GM23338 (cell line): ENCODE data around the gene KDM4C.

Experiments used
- CREB1 ChIP-seq: fragments of 250-450 bp; sonication (Bioruptor Pico); IDR thresholded peaks from 2 replicates; pipeline ENCODE4 v1.5.0; 2020; ENCODE audit warnings: low read depth, mild to moderate bottlenecking, moderate library complexity
- EZH2 ChIP-seq: fragments of 200-600 bp; sonication (generic); IDR thresholded peaks from one replicate; pipeline ENCODE4 v1.8.0; 2017; ENCODE audit warnings: antibody characterized with exemption, mild to moderate bottlenecking, low read depth; ENCODE audit not compliant: unreplicated experiment
- EZH2phosphoT487 ChIP-seq: fragments of 200-600 bp; sonication (generic); IDR thresholded peaks from one replicate; pipeline ENCODE4 v1.8.1; 2018; ENCODE audit warnings: antibody characterized with exemption; ENCODE audit not compliant: unreplicated experiment
- JUNB ChIP-seq: IDR thresholded peaks from one replicate; pipeline ENCODE4 v1.6.1; 2016; ENCODE audit warnings: antibody characterized with exemption; ENCODE audit not compliant: unreplicated experiment
- NANOG ChIP-seq: IDR thresholded peaks from 2 replicates; pipeline ENCODE4 v1.6.1; 2016; ENCODE audit warnings: antibody characterized with exemption, borderline replicate concordance
- POLR2AphosphoS5 ChIP-seq: IDR thresholded peaks from 2 replicates; pipeline ENCODE4 v1.6.1; 2016; ENCODE audit warnings: antibody characterized with exemption, low read depth
- STAT1 ChIP-seq: IDR thresholded peaks from one replicate; pipeline ENCODE4 v1.6.1; 2016; ENCODE audit warnings: antibody characterized with exemption; ENCODE audit not compliant: unreplicated experiment
- ZNF114 ChIP-seq: fragments of 250-450 bp; sonication (Bioruptor Pico); IDR thresholded peaks from 2 replicates; pipeline ENCODE4 v1.5.0; 2020; ENCODE audit warnings: mild to moderate bottlenecking, moderate library complexity
- ZNF331 ChIP-seq: fragments of 250-450 bp; sonication (Bioruptor Pico); IDR thresholded peaks from 2 replicates; pipeline ENCODE4 v1.5.0; 2020; ENCODE audit warnings: low read depth, mild to moderate bottlenecking, moderate library complexity
- TF ChIP-seq, protein P1 (sequence below), 2 experiments: fragments of 200-600 bp in 1 of 2; sonication (generic) in 1 of 2; conservative IDR thresholded peaks; 2 replicates each; pipeline versions ENCODE4 v1.5.1 to v1.6.1; 2016 to 2017; ENCODE audit warnings: antibody characterized with exemption in 2 of 2, low read depth in 2 of 2, mild to moderate bottlenecking in 2 of 2, moderate library complexity in 1 of 2
- TF ChIP-seq, protein P2 (sequence below): IDR thresholded peaks from one replicate; pipeline ENCODE4 v1.6.1; 2018; ENCODE audit warnings: antibody characterized with exemption; ENCODE audit not compliant: unreplicated experiment
- TF ChIP-seq, protein P3 (sequence below): IDR thresholded peaks from 2 replicates; pipeline ENCODE4 v1.6.1; 2016; ENCODE audit warnings: antibody characterized with exemption
- TF ChIP-seq, protein P4 (sequence below): fragments of 250-450 bp; sonication (Bioruptor Pico); IDR thresholded peaks from 2 replicates; pipeline ENCODE4 v1.5.0; 2020; ENCODE audit warnings: mild to moderate bottlenecking, moderate library complexity

DNA sequence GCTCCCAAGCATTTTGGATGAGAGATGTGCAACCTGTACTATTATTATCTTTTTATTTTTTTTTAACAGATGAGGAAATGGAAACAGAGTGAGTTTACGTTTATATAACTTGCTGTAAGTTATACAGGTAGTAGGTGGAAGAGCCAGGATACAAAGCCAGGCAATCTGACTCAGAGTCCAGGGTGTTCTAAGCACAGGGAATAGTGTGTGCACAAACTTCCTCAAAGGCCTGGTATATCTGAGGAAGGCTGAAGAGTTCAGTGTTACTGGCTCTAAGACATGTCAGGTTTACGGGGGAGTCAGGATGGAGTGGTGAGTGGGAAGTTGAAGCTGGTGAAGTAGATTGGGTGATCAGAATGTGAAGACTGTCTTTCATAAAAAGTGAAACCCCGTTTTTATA lies 353.6 kb downstream of the KDM4C start:
- TF ChIP-seq, protein P1, sequence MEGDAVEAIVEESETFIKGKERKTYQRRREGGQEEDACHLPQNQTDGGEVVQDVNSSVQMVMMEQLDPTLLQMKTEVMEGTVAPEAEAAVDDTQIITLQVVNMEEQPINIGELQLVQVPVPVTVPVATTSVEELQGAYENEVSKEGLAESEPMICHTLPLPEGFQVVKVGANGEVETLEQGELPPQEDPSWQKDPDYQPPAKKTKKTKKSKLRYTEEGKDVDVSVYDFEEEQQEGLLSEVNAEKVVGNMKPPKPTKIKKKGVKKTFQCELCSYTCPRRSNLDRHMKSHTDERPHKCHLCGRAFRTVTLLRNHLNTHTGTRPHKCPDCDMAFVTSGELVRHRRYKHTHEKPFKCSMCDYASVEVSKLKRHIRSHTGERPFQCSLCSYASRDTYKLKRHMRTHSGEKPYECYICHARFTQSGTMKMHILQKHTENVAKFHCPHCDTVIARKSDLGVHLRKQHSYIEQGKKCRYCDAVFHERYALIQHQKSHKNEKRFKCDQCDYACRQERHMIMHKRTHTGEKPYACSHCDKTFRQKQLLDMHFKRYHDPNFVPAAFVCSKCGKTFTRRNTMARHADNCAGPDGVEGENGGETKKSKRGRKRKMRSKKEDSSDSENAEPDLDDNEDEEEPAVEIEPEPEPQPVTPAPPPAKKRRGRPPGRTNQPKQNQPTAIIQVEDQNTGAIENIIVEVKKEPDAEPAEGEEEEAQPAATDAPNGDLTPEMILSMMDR (conservative IDR thresholded peaks at IDR 0.05; ENCODE audit: low read depth in 2 of 2) = no peak
- TF ChIP-seq POLR2AphosphoS5 (no peak), EZH2 (no peak), CREB1 (no peak), JUNB (no peak), EZH2phosphoT487 (no peak), ZNF114 (CRISPR knock-in tag) (no peak), STAT1 (no peak), NANOG (no peak), ZNF331 (no peak)
- TF ChIP-seq, protein P2, sequence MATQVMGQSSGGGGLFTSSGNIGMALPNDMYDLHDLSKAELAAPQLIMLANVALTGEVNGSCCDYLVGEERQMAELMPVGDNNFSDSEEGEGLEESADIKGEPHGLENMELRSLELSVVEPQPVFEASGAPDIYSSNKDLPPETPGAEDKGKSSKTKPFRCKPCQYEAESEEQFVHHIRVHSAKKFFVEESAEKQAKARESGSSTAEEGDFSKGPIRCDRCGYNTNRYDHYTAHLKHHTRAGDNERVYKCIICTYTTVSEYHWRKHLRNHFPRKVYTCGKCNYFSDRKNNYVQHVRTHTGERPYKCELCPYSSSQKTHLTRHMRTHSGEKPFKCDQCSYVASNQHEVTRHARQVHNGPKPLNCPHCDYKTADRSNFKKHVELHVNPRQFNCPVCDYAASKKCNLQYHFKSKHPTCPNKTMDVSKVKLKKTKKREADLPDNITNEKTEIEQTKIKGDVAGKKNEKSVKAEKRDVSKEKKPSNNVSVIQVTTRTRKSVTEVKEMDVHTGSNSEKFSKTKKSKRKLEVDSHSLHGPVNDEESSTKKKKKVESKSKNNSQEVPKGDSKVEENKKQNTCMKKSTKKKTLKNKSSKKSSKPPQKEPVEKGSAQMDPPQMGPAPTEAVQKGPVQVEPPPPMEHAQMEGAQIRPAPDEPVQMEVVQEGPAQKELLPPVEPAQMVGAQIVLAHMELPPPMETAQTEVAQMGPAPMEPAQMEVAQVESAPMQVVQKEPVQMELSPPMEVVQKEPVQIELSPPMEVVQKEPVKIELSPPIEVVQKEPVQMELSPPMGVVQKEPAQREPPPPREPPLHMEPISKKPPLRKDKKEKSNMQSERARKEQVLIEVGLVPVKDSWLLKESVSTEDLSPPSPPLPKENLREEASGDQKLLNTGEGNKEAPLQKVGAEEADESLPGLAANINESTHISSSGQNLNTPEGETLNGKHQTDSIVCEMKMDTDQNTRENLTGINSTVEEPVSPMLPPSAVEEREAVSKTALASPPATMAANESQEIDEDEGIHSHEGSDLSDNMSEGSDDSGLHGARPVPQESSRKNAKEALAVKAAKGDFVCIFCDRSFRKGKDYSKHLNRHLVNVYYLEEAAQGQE = no peak
- TF ChIP-seq, protein P3, sequence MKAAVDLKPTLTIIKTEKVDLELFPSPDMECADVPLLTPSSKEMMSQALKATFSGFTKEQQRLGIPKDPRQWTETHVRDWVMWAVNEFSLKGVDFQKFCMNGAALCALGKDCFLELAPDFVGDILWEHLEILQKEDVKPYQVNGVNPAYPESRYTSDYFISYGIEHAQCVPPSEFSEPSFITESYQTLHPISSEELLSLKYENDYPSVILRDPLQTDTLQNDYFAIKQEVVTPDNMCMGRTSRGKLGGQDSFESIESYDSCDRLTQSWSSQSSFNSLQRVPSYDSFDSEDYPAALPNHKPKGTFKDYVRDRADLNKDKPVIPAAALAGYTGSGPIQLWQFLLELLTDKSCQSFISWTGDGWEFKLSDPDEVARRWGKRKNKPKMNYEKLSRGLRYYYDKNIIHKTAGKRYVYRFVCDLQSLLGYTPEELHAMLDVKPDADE = no peak
- TF ChIP-seq, protein P4, sequence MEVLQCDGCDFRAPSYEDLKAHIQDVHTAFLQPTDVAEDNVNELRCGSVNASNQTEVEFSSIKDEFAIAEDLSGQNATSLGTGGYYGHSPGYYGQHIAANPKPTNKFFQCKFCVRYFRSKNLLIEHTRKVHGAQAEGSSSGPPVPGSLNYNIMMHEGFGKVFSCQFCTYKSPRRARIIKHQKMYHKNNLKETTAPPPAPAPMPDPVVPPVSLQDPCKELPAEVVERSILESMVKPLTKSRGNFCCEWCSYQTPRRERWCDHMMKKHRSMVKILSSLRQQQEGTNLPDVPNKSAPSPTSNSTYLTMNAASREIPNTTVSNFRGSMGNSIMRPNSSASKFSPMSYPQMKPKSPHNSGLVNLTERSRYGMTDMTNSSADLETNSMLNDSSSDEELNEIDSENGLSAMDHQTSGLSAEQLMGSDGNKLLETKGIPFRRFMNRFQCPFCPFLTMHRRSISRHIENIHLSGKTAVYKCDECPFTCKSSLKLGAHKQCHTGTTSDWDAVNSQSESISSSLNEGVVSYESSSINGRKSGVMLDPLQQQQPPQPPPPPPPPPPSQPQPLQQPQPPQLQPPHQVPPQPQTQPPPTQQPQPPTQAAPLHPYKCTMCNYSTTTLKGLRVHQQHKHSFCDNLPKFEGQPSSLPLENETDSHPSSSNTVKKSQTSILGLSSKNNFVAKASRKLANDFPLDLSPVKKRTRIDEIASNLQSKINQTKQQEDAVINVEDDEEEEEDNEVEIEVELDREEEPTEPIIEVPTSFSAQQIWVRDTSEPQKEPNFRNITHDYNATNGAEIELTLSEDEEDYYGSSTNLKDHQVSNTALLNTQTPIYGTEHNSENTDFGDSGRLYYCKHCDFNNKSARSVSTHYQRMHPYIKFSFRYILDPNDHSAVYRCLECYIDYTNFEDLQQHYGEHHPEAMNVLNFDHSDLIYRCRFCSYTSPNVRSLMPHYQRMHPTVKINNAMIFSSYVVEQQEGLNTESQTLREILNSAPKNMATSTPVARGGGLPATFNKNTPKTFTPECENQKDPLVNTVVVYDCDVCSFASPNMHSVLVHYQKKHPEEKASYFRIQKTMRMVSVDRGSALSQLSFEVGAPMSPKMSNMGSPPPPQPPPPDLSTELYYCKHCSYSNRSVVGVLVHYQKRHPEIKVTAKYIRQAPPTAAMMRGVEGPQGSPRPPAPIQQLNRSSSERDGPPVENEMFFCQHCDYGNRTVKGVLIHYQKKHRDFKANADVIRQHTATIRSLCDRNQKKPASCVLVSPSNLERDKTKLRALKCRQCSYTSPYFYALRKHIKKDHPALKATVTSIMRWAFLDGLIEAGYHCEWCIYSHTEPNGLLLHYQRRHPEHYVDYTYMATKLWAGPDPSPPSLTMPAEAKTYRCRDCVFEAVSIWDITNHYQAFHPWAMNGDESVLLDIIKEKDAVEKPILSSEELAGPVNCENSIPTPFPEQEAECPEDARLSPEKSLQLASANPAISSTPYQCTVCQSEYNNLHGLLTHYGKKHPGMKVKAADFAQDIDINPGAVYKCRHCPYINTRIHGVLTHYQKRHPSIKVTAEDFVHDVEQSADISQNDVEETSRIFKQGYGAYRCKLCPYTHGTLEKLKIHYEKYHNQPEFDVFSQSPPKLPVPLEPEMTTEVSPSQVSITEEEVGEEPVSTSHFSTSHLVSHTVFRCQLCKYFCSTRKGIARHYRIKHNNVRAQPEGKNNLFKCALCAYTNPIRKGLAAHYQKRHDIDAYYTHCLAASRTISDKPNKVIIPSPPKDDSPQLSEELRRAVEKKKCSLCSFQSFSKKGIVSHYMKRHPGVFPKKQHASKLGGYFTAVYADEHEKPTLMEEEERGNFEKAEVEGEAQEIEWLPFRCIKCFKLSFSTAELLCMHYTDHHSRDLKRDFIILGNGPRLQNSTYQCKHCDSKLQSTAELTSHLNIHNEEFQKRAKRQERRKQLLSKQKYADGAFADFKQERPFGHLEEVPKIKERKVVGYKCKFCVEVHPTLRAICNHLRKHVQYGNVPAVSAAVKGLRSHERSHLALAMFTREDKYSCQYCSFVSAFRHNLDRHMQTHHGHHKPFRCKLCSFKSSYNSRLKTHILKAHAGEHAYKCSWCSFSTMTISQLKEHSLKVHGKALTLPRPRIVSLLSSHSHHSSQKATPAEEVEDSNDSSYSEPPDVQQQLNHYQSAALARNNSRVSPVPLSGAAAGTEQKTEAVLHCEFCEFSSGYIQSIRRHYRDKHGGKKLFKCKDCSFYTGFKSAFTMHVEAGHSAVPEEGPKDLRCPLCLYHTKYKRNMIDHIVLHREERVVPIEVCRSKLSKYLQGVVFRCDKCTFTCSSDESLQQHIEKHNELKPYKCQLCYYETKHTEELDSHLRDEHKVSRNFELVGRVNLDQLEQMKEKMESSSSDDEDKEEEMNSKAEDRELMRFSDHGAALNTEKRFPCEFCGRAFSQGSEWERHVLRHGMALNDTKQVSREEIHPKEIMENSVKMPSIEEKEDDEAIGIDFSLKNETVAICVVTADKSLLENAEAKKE (CRISPR knock-in tag) = no peak
